Activated T-cell treated with anti-CD3 and anti-CD28 coated beads, Interleukin-2, amount 50 U/mL, for 24 hours (primary cell): ENCODE data around the gene IL1B.

ENCODE experiments used
- DNase-seq: peaks from one replicate; pipeline ENCODE4 v3.0.0-alpha.2; 2020
- H3K27ac Mint-ChIP-seq: 2 replicates; pipeline ENCODE4 v1.8.0; 2020; ENCODE audit warnings: mild to moderate bottlenecking, mixed read lengths
- H3K27me3 Mint-ChIP-seq: 2 replicates; pipeline ENCODE4 v1.8.0; 2020; ENCODE audit warnings: mixed read lengths
- H3K36me3 Mint-ChIP-seq: 2 replicates; pipeline ENCODE4 v1.8.0; 2020; ENCODE audit warnings: low read depth, mixed read lengths
- H3K4me1 Mint-ChIP-seq: 2 replicates; pipeline ENCODE4 v1.8.0; 2020; ENCODE audit warnings: low read depth, mixed read lengths
- H3K4me3 Mint-ChIP-seq: 2 replicates; pipeline ENCODE4 v1.8.0; 2020; ENCODE audit warnings: mild to moderate bottlenecking, moderate library complexity, mixed read lengths
- H3K9me3 Mint-ChIP-seq: 2 replicates; pipeline ENCODE4 v1.8.0; 2020; ENCODE audit warnings: mixed read lengths

IL1B gene

DNA sequence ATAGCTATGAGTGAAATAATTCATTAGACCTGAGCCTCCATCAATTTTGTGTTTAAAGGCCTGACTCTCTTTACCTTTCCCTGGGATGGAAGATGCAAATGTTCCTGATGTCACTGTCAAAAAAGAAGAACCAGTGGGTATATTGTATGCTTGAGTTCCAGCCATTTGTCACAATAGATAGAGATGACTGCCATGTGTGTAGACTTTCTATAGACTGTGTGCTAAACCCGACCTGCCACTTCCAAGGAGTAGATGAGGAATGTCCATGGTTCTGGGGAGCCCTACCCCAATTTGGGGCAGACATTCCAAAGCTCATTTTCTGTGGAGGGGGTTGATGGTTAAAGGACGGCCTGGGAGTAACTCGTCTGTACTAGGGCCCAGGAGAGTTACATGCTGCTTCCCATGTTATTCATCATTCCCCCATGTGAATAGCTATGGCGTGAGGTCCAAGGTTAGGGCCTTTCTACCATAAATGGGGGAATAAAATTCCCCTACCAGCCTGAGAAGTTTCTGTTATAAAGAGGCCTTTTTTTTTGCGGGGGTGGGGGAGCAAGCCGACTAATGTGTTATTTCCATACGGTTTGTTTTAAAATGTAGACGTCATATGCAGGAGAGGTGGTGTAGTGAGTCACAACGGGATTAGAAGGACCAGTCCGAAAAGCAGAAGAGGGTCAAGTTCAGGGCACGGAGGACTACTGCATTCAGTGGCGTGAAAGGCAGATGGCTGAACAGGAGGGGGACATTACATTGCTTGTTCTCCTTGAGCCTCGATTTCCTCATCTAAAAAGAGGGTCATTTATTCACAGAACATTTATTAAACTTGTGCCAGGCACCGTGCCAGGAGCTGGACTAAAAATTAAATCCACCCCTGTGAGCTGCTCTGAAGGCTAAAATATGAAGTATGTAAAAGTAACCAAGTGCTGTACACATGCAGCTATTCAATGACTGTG lies 24.0 kb downstream of the IL1B start:
- H3K4me1 Mint-ChIP-seq, result peaks cover 32% of the 10 kb centered on the region
- H3K27me3 Mint-ChIP-seq, result no peaks in the 10 kb centered on the region
- H3K36me3 Mint-ChIP-seq, result no peaks in the 10 kb centered on the region
- H3K27ac Mint-ChIP-seq, result peak overlapping the region; percentile 74
- DNase-seq, result no peak
- peaks cover 6% of the 10 kb centered on the region for H3K9me3 Mint-ChIP-seq
- H3K4me3 Mint-ChIP-seq, result no peak overlapping the region

DNA sequence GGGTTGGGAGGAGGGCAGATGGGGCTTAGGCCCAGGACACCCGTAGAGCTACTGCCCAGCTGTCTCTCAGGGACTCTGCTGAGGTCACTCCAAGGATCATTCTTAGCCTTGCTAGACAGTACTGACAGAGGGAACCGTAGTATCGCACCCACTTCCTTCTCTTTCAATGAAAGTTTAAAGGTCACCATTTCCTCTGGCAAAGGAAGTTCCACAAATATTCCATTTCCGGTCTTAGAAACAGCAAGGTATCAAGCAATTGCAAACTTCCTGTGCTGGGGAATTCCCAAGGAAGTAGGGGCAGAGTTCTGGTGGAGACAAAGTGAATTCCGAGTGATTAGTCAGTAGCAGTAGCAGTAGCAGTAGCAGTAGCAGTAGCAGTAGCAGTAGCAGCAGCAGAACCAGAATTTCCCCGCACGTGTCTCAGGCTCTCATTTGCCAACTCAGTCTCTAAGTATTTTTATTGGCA lies 24.7 kb downstream of the IL1B start:
- peaks cover 32% of the 10 kb centered on the region for H3K4me1 Mint-ChIP-seq
- no peak overlapping the region for H3K4me3 Mint-ChIP-seq
- no peak for DNase-seq
- H3K9me3 Mint-ChIP-seq, result peaks cover 12% of the 10 kb centered on the region
- no peaks in the 10 kb centered on the region for H3K36me3 Mint-ChIP-seq
- H3K27me3 Mint-ChIP-seq, result no peaks in the 10 kb centered on the region
- peak overlapping the region; percentile 74 for H3K27ac Mint-ChIP-seq

DNA sequence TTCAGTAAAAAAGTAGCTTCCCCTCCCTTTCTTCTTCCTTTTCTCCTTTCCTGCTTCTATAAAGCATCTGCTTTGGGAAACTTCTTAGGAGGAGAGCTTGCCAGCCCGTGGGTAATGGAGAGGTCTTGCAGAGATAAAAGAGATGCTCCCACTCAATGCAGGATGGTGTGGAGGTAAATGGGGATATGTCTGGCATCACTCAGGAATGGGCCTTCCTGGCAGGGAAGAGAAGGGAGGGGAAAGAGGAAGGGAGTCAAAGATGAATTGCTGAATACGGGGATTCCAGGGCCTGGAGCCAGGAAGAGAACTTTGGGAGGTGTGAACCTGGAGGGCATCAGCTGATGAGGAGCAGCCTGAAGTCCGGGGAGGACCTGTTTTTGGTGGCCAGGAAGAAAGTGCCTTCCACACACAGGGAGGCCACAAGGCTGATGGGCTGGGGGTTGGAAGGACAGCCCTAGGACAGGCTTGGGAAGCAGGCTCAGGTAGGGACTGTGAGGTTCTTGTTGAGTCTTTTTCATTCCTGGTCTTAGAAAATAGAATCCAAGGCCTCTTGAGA lies 25.2 kb downstream of the IL1B start:
- peak overlapping the region; percentile 74 for H3K27ac Mint-ChIP-seq
- no peak for DNase-seq
- peaks cover 34% of the 10 kb centered on the region for H3K4me1 Mint-ChIP-seq
- H3K27me3 Mint-ChIP-seq, result no peaks in the 10 kb centered on the region
- H3K36me3 Mint-ChIP-seq, result no peaks in the 10 kb centered on the region
- H3K9me3 Mint-ChIP-seq, result peaks cover 14% of the 10 kb centered on the region
- no peak overlapping the region for H3K4me3 Mint-ChIP-seq

DNA sequence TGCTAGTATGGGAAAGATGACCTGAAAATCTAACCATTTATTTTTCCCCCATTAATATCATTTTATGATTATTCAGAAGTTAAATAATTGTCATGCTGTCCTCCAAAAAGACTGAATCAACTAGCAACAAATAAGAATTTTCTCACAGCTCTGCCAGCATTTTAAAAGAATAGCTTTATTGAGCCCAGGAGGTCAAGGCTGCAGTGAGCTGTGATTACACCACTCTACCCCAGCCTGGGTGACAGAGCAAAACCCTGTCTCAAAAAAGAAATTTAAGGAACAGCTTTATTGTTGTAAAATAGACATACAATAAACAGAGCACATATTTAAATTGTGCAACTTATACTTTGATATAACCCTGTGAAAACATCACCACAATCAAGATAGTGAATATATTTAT lies 27.5 kb downstream of the IL1B start:
- Mint-ChIP-seq H3K4me3 (no peak overlapping the region), H3K27ac (no peak overlapping the region), H3K27me3 (no peaks in the 10 kb centered on the region), H3K36me3 (no peaks in the 10 kb centered on the region), H3K4me1 (peaks cover 44% of the 10 kb centered on the region), H3K9me3 (peaks cover 14% of the 10 kb centered on the region)
- DNase-seq, result no peak

DNA sequence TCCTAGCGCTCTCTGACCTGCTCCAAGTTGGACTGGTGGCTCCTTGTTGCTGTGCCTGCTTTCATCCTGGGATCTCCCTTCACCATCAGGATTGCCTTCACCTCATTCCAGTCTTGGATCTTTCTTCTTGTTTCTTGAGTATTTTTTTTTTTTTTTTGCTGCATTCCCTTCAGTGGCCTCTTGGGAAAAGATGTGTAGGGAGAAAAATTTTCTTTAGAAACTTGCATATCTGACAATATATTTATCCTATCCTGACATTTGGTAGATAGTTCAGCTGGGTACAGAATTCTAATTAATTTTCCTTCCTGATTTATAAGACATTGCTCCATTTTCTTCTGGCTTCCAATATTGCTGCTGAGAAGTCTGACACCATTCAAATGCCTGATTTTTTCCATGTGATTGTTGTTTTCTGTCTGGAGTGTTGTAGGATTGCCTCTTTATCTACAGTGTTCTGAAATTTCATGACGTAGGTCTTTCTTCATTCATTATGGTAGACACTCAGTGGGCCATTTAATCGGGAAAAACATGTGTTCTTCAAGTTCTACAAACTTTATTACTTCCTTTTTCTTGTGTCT lies 29.3 kb downstream of the IL1B start:
- H3K4me3 Mint-ChIP-seq, result no peak overlapping the region
- H3K27me3 Mint-ChIP-seq, result no peaks in the 10 kb centered on the region
- H3K4me1 Mint-ChIP-seq, result peaks cover 45% of the 10 kb centered on the region
- DNase-seq, result no peak
- no peak overlapping the region for H3K27ac Mint-ChIP-seq
- no peaks in the 10 kb centered on the region for H3K36me3 Mint-ChIP-seq
- H3K9me3 Mint-ChIP-seq, result peaks cover 14% of the 10 kb centered on the region

DNA sequence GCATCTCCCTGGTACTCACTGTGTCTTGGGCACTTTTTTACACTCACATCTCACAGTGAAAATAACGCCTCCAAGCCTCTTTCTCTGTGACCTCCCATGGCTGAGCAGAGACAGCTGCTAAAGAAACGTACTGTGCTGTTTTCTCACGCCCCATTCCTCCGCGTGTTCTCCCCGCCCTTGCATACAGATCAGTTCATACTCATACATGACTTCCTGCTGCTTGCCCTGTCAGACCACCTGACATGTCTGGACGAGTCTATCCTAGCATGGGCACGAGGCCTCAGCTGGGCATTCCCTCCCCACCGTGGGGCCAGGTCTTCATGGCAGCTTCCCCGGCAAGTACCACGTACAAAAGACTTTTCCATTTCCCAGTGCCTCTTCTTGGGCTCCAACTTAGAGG lies 31.0 kb downstream of the IL1B start:
- Mint-ChIP-seq H3K9me3 (peaks cover 14% of the 10 kb centered on the region), H3K27ac (no peak overlapping the region), H3K36me3 (no peaks in the 10 kb centered on the region), H3K4me1 (peaks cover 35% of the 10 kb centered on the region), H3K27me3 (no peaks in the 10 kb centered on the region), H3K4me3 (no peak overlapping the region)
- DNase-seq, result no peak

DNA sequence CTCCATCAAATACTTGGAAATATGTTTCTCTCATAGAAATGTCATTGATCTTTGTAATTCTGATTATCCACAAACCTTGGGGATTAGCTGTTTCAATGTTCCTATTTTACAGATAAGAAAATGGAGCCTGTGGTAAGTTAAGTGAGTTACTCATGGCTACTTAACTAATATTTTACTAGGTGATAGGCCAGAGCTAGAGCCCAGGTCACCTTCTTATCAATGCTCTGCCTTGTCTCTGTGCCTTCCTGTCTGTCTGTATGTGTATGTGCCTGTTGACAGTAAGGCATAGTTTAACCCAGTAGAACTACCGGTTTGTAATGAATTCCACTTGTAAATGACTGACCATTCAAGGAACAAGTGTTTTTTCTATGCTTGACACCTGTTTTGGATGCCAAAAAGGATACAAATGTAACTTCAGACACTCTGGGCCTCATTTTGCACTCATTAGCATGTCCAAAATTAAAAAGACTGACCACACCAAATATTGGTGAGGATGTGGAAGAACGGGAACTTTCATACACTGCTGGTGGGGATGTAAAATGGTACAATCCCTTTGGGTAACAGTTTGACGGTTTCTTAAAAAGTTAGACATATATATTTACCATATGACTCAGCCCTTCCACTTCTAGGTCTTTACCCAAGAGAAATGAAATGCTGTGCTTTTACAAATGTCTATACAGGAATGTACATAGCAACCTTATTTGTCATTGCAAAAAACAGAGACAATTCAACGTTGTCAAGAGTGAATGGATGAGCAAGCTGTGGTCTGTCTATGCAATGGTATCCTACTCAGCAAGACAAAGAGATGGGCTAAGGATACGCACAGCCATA lies 32.7 kb downstream of the IL1B start:
- Mint-ChIP-seq H3K4me3 (no peak overlapping the region), H3K4me1 (peaks cover 38% of the 10 kb centered on the region), H3K9me3 (peaks cover 12% of the 10 kb centered on the region), H3K27me3 (no peaks in the 10 kb centered on the region), H3K27ac (peak overlapping the region; percentile 83), H3K36me3 (no peaks in the 10 kb centered on the region)
- no peak for DNase-seq

DNA sequence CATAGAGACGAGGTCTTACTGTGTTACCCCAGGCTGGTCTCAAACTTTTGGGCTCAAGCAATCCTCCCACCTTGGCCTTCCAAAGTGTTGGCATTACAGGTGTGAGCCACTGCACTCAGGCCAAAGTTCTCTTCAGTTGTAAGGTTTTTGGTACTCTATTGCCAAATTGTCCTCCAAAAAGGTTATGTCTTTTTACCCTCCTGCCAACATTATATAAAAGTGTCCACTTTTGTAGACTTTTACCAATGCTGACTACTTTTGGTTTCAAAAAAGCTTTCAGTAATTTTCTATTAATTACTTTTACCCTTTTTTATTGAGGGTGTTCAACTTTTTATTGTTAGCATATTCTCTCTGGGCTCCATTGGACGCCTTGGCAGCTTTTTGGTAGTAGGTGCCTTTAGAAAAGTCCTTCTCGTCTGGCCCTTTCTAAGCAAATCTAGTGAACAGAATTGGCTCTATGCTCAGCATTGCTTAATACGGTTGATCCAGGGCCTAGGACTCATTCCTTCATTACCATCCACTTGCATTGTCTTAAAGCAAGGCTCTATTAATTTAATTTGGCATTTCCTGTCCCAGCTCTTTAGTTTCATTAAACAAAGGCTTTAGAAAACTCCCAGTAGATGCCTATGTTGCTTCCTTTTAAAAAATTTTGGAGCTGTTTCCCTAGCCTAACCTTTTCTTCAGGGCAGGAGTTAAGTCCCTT lies 35.5 kb downstream of the IL1B start:
- Mint-ChIP-seq H3K4me3 (no peak overlapping the region), H3K36me3 (no peaks in the 10 kb centered on the region), H3K27ac (no peak overlapping the region), H3K27me3 (no peaks in the 10 kb centered on the region), H3K4me1 (peaks cover 32% of the 10 kb centered on the region), H3K9me3 (no peaks in the 10 kb centered on the region)
- DNase-seq, result no peak

DNA sequence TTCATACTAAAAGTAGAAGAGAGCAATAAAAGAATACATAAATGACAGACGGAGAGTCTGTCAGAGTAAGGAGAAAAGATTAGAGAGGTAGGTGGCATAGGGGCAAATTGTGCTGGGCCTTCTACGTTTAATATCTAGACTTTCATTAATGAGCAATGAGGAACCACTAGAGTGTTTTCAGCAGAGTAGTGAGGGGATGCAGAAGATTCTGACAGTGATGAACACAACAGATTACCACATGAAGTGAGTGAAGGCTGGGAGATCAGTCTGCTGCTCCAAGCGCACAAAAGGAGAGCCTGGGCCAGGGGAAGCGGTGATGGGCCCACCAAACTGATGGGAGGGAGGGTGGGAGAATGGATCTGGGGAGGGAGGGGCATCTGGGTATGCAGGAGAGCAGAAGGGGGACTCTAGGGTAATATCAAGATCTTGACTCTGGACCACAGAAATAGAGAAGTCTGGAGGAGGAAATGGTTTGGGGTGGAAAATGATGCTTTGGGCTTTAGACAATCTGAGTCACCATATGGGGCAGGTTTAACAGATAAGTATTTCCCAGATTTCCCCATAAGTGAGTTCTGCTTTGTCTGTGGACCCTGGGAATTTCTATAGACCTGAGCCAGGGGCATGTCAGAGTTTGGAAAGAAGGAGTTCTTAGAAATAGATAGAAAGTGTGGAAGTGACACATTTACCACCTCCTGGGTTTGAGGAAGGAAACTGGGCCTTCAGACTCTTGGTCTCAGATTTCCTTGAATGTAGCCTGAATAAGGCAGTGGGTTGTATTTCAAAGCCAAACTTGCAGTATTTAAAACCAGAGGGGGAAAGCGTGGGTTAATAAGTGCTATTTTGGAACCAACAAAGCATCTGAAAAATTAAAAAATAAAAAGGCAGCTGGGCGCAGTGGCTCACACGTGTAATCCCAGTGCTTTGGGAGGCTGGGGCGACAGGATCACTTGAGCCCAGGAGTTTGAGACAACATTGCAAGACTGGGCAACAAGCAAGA lies 37.3 kb downstream of the IL1B start:
- H3K36me3 Mint-ChIP-seq, result no peaks in the 10 kb centered on the region
- peaks cover 3% of the 10 kb centered on the region for H3K27me3 Mint-ChIP-seq
- peaks cover 29% of the 10 kb centered on the region for H3K4me1 Mint-ChIP-seq
- DNase-seq, result no peak
- peak overlapping the region; percentile 8 for H3K27ac Mint-ChIP-seq
- H3K9me3 Mint-ChIP-seq, result no peaks in the 10 kb centered on the region
- H3K4me3 Mint-ChIP-seq, result no peak overlapping the region

DNA sequence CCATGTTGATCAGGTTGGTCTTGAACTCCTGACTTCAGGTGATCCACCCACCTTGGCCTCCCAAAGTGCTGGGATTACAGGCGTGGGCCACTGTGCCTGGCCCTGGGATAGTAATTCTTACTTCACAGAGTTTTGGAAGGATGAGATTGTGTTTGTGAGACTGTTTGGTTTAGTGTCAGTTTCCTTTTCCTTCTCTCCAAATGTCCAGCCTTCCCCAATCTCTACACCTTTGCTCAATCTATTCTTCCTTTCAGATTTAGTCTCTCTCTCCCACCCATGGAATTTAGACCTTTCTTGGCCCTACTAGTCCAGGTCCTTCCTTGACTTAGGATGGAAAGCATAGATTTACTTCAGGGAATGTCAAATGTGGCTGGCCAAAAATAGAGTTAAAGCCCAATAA lies 40.1 kb downstream of the IL1B start:
- DNase-seq, result no peak
- Mint-ChIP-seq H3K27me3 (peaks cover 3% of the 10 kb centered on the region), H3K4me3 (no peak overlapping the region), H3K27ac (no peak overlapping the region), H3K9me3 (no peaks in the 10 kb centered on the region), H3K4me1 (peaks cover 27% of the 10 kb centered on the region), H3K36me3 (no peaks in the 10 kb centered on the region)

DNA sequence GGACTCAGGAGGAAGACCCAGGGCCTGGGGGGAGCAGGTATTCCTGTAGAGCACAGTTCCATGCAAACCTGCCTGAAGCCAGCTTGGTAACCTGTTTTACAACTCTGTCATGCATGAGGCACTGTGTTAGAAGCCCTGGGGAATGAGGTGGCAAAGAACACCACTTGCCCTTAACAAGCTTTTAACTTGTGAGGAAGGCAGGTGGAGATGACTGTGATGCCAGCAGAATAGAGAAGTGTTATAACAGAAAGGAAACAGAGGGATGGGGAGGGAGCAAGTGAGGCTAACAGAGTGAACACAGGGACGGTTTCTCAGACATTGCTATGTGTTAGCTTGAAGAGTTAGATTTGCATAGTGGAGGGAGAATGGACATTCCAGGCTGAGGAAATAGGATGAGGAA lies 40.8 kb downstream of the IL1B start:
- Mint-ChIP-seq H3K27me3 (peaks cover 3% of the 10 kb centered on the region), H3K9me3 (no peaks in the 10 kb centered on the region), H3K27ac (no peak overlapping the region), H3K36me3 (no peaks in the 10 kb centered on the region), H3K4me3 (no peak overlapping the region), H3K4me1 (peaks cover 27% of the 10 kb centered on the region)
- no peak for DNase-seq

DNA sequence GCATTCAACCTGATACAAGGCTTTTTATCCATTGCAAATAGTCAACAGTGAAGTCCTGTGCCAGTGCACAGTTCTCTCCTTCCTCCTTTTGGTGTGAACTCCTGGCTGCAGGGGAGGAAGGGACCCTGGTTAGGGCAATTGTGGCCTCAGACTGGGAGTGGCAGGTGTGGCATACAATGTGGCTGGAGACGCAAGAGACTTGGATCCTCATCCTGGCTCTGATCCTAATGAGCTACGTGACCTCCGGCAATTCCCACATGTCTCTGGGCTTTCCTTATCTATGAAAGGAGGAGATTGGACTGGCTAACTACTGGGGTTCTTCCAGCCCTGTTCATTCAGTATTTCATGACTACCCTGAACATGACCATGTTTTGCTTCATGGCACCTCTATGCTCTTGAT lies 41.7 kb downstream of the IL1B start:
- Mint-ChIP-seq H3K4me1 (peaks cover 25% of the 10 kb centered on the region), H3K27me3 (peaks cover 3% of the 10 kb centered on the region), H3K27ac (no peak overlapping the region), H3K36me3 (no peaks in the 10 kb centered on the region), H3K4me3 (no peak overlapping the region), H3K9me3 (no peaks in the 10 kb centered on the region)
- no peak for DNase-seq

DNA sequence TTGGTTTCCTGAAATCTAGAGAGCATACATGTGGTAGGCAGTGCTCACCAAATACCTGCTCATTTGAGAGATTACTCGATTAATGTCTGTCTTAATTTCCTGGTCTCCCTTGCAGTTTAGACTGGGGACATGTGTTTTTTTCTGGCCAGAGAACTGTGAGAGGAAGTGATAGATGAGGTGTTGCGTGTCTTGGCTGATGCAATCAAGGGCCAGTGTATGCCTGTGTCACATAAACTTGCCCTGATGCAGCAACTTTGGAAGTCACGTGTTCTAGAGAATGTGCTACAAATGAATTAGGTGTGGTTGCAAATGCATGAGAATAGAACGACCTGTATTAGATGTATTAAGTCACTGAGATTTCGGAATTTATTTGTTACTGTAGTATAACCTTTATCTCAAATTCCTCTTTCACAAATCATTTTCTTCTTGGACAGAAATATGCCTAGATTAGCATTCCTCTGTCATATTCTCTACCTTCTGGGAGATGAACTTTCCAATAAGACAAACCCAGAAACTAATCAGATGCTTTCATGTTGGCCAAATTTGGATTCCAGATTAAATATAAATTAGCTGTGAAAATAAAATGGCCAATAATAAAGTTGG lies 42.3 kb downstream of the IL1B start:
- no peaks in the 10 kb centered on the region for H3K9me3 Mint-ChIP-seq
- H3K36me3 Mint-ChIP-seq, result no peaks in the 10 kb centered on the region
- H3K4me1 Mint-ChIP-seq, result peaks cover 21% of the 10 kb centered on the region
- H3K27ac Mint-ChIP-seq, result peak overlapping the region; percentile 41
- H3K4me3 Mint-ChIP-seq, result no peak overlapping the region
- peaks cover 3% of the 10 kb centered on the region for H3K27me3 Mint-ChIP-seq
- DNase-seq, result no peak
